Hepatocyte (in vitro differentiated cells): ENCODE results near the gene ADCY9.

Experiments used
- EZH2phosphoT487 ChIP-seq: fragments of 200-600 bp; sonication (generic); IDR thresholded peaks from one replicate; pipeline ENCODE4 v1.6.1; 2018; ENCODE audit warnings: antibody characterized with exemption, mild to moderate bottlenecking, low read depth, moderate library complexity; ENCODE audit not compliant: unreplicated experiment, severe bottlenecking
- TF ChIP-seq, protein P1 (sequence below): fragments of 200-600 bp; sonication (generic); IDR thresholded peaks from 2 replicates; pipeline ENCODE4 v1.5.1; 2016; ENCODE audit warnings: antibody characterized with exemption, mild to moderate bottlenecking; ENCODE audit not compliant: poor library complexity

DNA sequence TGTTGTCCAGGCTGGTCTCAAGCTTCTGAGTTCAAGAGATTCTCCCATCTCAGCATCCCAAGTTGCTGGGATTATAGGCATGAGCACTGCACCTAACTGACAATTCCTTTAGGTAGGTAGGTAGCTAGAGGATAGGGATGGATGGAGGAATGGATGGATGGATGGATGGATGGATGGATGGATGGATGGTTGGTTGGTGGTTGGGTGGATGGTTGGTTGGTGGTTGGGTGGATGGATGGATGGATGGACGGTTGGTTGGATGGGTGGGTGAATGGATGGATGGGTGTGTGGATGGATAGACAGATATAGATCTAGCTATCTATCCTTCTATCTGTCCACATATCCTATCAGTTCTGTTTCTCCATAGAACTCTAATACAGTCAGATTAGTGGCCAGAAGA lies 19.3 kb upstream of the ADCY9 start:
- TF ChIP-seq, protein P1, sequence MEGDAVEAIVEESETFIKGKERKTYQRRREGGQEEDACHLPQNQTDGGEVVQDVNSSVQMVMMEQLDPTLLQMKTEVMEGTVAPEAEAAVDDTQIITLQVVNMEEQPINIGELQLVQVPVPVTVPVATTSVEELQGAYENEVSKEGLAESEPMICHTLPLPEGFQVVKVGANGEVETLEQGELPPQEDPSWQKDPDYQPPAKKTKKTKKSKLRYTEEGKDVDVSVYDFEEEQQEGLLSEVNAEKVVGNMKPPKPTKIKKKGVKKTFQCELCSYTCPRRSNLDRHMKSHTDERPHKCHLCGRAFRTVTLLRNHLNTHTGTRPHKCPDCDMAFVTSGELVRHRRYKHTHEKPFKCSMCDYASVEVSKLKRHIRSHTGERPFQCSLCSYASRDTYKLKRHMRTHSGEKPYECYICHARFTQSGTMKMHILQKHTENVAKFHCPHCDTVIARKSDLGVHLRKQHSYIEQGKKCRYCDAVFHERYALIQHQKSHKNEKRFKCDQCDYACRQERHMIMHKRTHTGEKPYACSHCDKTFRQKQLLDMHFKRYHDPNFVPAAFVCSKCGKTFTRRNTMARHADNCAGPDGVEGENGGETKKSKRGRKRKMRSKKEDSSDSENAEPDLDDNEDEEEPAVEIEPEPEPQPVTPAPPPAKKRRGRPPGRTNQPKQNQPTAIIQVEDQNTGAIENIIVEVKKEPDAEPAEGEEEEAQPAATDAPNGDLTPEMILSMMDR = no peak
- TF ChIP-seq EZH2phosphoT487 = no peak
